Activated CD4-positive, alpha-beta memory T cell treated with anti-CD3 and anti-CD28 coated beads for 36 hours (primary cell): ENCODE data around the gene NIPAL1. TPM values are rescaled to one million over a fixed set of nuclear protein-coding genes. Genes with fewer than 3 reads are reported as not detected.

Experiments used
- CTCF ChIA-PET: fragments of 350-600 bp; sonication (Branson Sonifier 250); formaldehyde crosslinking; loops from one replicate; lab custom pipeline; 2021; ENCODE audit warnings: antibody characterized with exemption, inconsistent platforms; lab: Charles Lee
- POLR2A ChIA-PET: fragments of 350-600 bp; sonication (Branson Sonifier 250); formaldehyde crosslinking; loops from one replicate; lab custom pipeline; 2021; ENCODE audit warnings: antibody characterized with exemption; lab: Charles Lee
- DNase-seq: peaks from one replicate; pipeline ENCODE4 v3.0.0-alpha.2; 2020
- H3K27ac Mint-ChIP-seq: one replicate; pipeline ENCODE4 v1.8.0; 2021; ENCODE audit warnings: mixed read lengths
- H3K27me3 Mint-ChIP-seq: one replicate; pipeline ENCODE4 v1.8.0; 2021; ENCODE audit warnings: mixed read lengths
- H3K36me3 Mint-ChIP-seq: one replicate; pipeline ENCODE4 v1.8.0; 2021; ENCODE audit warnings: mixed read lengths
- H3K4me1 Mint-ChIP-seq: one replicate; pipeline ENCODE4 v1.8.0; 2021; ENCODE audit warnings: low read depth, mixed read lengths
- H3K4me3 Mint-ChIP-seq: one replicate; pipeline ENCODE4 v1.8.0; 2021; ENCODE audit warnings: mild to moderate bottlenecking, mixed read lengths
- H3K9me3 Mint-ChIP-seq: one replicate; pipeline ENCODE4 v1.8.0; 2021; ENCODE audit warnings: mixed read lengths
- intact Hi-C: fragments of 100-400 bp; cut with micrococcal nuclease; formaldehyde crosslinking; loops from one replicate; pipeline ENCODE4 v1.15.1; 2023
- total RNA-seq, 2 experiments: library from RNA; stranded (reverse); gene quantifications; one replicate each; pipeline ENCODE4 v1.2.3, GENCODE V29; 2021

The NIPAL1 gene
- total RNA-seq, 2 experiments from 2014 or later, result 1.3 to 1.9 TPM

DNA sequence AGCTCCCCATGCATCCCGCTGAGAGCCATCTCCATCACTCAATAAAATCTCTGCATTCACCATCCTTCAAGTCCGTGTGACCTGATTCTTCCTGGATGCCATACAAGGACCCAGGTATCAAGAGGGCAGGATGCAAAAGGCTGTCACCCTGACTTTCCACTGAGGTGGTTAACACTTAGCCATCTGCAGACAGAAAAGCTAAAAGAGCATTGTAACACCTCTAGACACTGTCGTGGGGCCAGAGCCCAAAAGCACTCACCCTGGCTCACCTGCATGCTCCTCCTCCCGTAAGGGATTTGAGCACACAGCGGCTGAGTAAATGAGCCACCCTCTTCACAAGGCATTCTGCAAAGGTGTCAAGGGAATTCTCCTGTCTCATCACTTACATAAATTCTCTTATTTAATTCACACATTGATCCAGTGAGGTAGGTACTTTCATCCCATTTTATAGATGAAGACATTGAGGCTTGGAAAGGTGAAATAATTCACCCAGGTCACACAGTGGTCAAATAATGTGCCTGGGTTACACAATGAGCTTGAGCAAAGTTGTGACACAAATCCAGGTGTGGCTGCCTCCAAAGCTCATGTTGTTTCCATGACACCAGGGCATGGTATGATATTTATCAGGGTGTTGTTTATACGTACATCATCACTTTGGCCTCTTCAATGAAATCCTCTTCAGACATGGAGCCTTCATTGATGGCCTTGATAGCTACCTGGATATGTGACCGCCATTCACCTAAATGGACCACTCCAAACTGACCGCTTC lies 69.4 kb downstream of the NIPAL1 start:
- no peaks in the 10 kb centered on the region for H3K27me3 Mint-ChIP-seq
- DNase-seq, result no peak
- intact Hi-C loops, result loop anchor here (2.0 to 5.0 kb wide), 5 partner anchors 17 to 399 kb away; partner anchors contain the start of genes CNGA1 and NIPAL1
- H3K4me1 Mint-ChIP-seq, result peaks cover 5% of the 10 kb centered on the region
- peaks cover 29% of the 10 kb centered on the region for H3K36me3 Mint-ChIP-seq
- no peak overlapping the region for H3K4me3 Mint-ChIP-seq
- CTCF ChIA-PET, result interaction anchor here (1.1 to 5.4 kb wide), 8 partner anchors 9 to 82 kb away, joined by 3 to 84 read pairs (median 7); no protein-coding TSS in a partner anchor
- no peaks in the 10 kb centered on the region for H3K9me3 Mint-ChIP-seq
- POLR2A ChIA-PET, result interaction anchor here (0.6 kb wide), 1 partner anchor 163 kb away, joined by 3 read pairs; no protein-coding TSS in a partner anchor
- H3K27ac Mint-ChIP-seq, result no peak overlapping the region

Other genes with a start within 250 kb of the NIPAL1 start
- under 1 TPM in 1 of 2 experiments, not detected in 1; 0.56 TPM for gene CORIN, start 178.7 kb upstream of the NIPAL1 start, total RNA-seq
- gene NFXL1, start 102.2 kb upstream of the NIPAL1 start, total RNA-seq, result 10 to 100 TPM; 10.9 to 12.0 TPM
- gene CNGA1, start 91 bp upstream of the NIPAL1 start, total RNA-seq, result under 1 TPM in 1 of 2 experiments, not detected in 1; 0.70 TPM
- gene TXK, start 117.5 kb downstream of the NIPAL1 start, total RNA-seq, result 10 to 100 TPM; 16.5 to 18.4 TPM